ENCODE measurements around the gene KIF13A. TPM values are rescaled to one million over a fixed set of nuclear protein-coding genes. Genes with fewer than 3 reads are reported as not detected.
"Not testable (repeated sequence)": the region's sequence is repeated elsewhere in the genome, so short reads cannot be mapped to it uniquely, and the experiment has no call there.

The KIF13A gene
- polyA plus RNA-seq, 5 donors: 36.4 to 54.7 (median 43.5) TPM

DNA sequence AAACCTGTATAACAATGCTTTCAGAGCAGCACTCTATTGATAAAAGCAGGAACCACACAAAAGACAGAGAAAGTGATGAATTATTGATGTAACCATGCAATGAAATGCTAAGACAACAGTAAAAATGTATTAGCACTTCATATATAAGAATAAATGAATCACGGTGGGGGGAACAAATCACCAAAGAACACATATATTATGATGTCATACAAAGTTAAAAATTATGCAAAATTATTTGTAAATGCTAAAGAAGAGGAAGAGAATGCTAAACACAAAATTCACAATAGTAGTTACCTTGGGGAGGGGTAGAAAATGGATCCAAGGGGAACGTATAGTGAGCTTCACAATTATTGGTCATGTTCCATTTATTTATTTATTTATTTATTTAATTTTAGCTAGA is 133.9 kb downstream of the KIF13A start:
- DNase-seq: no peak

- no peak for DNase-seq
Observed at GRCh38 chr6:17851720-17852161, 135.7 kb downstream of the KIF13A start.

DNA sequence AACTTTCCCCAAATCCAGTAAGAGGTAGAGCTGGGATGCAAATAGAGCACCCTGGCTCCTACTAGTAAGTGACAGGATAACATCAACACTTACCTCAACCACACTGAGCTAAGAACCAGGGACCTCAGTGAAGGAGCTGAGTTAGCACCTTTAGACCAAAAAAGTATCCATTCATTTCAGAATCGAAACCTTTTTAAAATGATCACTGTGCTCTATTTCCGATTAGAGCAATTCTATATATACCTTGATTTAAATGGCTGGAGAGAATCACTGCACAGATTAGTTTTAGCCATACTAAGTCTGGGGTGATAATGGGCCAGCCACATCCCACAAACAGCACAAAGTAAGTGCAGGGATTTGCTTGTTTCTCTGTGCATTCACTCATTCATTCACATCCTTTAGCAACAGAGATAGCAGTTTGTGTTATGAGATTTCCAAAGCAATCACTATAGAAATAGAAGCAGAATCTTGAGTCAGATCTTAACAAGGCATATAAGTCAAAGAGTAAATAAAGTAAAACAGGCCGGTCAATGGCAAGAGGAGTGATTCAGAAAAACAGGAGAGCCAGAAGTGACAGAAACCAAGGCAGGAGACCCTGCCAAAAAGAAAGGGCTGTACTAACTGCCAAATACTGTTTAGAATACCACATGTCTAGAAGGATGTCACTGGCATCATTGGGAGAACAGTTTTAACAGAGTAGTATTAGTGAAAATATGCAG is 136.3 kb downstream of the KIF13A start:
- no peak for DNase-seq

- no peak for DNase-seq
Observed at GRCh38 chr6:17850281-17850680, 137.2 kb downstream of the KIF13A start.

GRCh38 chr6:17847203-17847760 is 140.2 kb downstream of the KIF13A start:
- no peak for DNase-seq

DNA sequence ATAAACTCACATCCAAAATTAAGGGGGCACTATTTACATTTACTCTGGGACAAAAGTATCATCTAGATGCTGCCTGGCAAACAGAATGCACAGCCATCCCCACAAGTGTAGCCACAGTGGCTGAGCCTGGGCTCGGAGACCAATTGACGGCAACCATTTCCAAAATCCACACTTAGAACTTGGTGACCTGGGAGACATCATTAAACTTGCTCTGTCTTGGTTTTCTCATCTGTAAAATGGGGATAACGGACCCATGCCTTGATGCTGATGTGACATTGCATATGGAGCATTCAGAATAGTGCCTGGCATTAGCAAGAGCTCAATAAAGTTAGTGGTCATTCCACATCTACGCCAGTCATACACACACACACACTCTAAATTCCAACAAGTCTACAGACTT is 140.7 kb downstream of the KIF13A start:
- no peak for DNase-seq

DNA sequence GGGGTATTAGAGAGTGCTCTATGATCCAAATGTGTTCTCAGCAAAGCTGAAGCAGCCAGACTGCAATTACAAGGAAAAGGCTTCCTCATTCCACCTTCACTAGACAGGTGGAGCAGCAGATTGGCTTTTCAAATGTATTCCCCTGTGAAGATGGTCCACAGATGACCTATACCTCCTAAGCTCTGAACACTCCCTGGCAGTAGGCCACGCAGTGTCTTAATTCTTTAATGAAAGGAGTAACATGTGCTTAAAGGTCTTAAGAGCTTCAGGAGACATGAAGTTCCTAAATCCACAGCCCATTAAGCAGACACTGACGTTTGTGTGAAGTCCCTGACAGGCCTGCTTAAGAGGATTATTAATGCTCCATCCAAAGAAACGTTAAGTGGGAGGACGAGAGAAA is 141.8 kb downstream of the KIF13A start:
- DNase-seq: no peak

DNA sequence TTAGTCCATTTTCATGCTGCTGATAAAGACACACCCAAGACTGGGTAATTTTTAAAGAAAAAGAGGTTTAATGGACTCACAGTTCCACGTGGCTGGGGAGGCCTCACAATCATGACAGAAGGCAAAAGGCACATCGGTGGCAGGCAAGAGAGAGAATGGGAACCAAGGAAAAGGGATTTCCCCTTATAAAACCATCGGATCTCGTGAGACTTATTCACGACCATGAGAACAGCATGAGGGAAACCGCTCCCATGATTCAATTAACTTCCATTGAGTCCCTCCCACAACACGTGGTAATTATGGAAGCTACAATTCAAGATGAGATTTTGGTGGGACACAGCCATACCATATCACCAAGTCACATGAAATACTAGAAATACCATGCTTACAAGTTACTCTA is 142.5 kb downstream of the KIF13A start:
- not testable (repeated sequence) for DNase-seq

DNA sequence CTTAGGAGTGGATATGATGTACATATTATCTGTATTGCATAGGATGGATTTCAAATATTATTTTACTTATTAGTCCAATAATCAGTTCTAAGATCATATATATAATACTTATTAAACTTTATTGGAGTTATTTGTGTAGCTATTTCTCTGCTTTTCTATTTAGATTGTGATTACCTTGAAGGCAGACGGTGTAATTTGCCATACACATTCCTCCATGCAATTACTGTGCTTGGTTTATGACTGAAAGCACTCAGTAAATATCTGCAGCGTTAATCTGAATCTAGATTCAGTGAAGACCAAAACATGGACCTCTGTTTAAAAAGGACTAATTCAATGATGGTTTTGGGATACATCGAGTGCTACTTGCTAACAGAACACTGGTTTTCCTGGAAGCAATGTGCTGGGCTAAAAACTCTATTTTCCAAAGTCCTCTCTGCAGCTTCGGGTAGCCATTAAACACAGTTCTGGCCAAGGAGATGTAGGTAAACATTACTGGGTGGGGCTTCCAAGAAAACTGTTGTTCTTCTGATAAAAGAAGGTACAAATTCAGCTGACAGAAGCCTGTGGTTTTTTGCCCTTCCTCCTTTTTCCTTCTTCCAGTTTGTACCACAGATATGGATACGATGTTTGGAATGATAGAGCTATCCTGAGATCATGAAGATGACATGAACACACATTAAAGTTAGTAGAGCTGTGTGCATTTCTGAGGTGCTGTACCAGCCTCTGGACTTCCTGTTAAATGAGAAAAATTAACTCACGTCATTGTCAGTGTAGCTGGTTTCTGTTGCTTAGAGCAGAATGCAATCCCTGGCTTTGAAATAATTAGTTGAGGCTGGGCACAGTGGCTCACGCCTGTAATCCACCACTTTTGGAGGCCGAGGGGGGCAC is 144.3 kb downstream of the KIF13A start:
- no peak for DNase-seq

- no peak for DNase-seq
Observed at GRCh38 chr6:17842014-17842776, 145.2 kb downstream of the KIF13A start.

GRCh38 chr6:17839513-17840223 is 147.8 kb downstream of the KIF13A start:
- DNase-seq: no peak

DNA sequence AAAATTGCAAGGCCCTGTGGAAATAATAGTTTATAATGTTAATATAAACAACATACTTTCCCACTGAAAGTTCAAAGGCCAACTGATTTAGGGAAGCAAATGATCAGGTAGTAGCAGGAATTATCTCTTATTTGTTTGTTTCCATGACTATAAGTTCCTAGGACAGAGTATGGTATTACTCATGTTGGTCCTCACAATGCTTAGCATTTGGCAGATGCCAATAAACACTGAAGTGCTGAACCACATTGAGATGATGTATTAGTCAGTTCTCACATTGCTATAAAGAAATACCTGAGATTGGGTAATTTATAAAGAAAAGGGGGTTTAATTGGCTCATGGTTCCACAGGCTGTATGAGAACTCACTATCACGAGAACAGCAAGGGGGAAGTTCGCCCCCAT is 151.1 kb downstream of the KIF13A start:
- DNase-seq: no peak

GRCh38 chr6:17835784-17836183 is 151.7 kb downstream of the KIF13A start:
- DNase-seq: no peak

- peak in 1 of 2 donors; percentile 8 for DNase-seq
Observed at GRCh38 chr6:17831135-17831534, 156.3 kb downstream of the KIF13A start.

DNA sequence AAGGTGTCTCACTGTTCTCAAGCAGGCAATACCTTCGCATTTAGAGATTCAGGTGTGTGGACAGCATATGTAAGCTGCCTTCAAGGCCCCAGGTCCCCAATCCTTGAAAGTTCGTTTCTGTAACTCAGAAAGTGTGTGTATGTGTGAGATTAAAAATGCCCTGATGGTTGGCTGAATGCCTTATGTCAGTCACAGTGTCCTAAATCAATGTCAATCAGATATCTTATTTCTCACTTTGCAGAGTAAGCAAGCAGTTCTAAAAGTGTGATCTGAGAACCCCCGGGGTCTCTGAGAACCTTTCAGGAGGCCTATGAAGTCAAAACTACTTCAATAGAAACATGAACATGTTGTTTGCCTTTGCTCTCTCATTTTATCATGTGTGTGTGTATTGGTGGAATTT is 157.5 kb downstream of the KIF13A start:
- DNase-seq: no peak

- DNase-seq: no peak
Observed at GRCh38 chr6:17828149-17828548, 159.3 kb downstream of the KIF13A start.

GRCh38 chr6:17826301-17826700 is 161.1 kb downstream of the KIF13A start:
- DNase-seq: no peak

GRCh38 chr6:17820055-17820454 is 167.4 kb downstream of the KIF13A start:
- DNase-seq: no peak

GRCh38 chr6:17817763-17818162 is 169.7 kb downstream of the KIF13A start:
- DNase-seq: no peak

DNA sequence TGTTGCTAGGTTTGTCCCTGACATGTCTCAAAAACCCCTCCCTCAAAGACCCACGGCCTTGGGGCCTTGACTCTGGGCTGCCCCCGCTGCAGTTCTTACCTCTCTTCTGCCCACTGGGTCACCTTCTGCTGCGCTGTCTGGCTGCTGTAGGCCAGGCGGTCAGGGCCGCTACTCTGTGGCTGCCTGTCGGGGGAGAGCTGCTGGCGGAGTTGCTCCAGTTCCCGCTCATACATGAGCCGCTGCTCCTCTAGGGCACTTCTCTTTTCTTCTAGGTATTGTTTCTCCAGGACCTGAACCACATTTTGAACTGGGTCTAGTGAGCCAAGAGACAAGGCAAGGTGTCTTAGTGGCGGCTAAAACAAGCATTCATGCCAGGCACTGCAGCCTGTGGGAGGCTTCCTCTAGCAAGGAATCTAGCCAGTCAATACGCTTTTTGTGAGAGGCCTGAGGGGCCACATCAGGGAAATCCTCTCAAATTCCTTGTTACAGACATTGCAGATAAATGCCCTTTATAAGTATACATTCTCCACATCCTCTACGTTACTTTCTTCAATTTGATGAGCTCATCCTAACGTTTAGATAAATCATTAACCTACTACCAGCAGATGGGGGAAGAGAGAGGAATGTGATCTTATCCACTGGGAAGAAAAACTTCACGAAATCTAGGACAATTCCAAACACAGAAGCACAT is 170.4 kb downstream of the KIF13A start:
- no peak for DNase-seq

GRCh38 chr6:17813542-17813941 is 173.9 kb downstream of the KIF13A start:
- no peak for DNase-seq

Measured in right lung (tissue), 5 donors.